ENCODE results near the gene CTBP1.

DNA sequence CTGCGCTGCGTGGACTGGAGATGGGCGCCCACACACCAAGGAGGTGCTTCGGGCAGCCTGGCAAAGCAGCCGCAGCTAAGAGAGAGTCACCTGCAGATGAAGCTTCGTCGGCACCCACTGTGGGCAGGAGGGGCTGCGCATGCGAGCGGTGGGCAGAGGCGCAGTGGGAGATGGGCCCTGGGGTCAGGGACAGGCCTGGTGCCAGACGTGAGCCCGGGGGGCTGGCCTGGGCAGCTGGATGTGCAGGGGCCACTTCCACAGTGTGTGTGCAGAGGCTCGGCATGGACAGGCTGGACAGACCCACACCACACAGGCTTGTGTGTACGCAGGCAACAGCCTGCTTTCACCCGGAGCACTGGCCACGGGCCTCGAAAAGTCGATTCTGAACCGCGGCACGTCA, 18.6 kb downstream of the CTBP1 start:
- TF ChIP-seq, protein P1, sequence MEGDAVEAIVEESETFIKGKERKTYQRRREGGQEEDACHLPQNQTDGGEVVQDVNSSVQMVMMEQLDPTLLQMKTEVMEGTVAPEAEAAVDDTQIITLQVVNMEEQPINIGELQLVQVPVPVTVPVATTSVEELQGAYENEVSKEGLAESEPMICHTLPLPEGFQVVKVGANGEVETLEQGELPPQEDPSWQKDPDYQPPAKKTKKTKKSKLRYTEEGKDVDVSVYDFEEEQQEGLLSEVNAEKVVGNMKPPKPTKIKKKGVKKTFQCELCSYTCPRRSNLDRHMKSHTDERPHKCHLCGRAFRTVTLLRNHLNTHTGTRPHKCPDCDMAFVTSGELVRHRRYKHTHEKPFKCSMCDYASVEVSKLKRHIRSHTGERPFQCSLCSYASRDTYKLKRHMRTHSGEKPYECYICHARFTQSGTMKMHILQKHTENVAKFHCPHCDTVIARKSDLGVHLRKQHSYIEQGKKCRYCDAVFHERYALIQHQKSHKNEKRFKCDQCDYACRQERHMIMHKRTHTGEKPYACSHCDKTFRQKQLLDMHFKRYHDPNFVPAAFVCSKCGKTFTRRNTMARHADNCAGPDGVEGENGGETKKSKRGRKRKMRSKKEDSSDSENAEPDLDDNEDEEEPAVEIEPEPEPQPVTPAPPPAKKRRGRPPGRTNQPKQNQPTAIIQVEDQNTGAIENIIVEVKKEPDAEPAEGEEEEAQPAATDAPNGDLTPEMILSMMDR (IDR thresholded peaks at IDR 0.05; ENCODE audit: low read length), result no peak
- TF ChIP-seq EZH2 (IDR thresholded peaks at IDR 0.05; ENCODE audit: borderline replicate concordance, low read length), result no peak

All from OCI-LY1 (cell line).